HepG2 (cell line): ENCODE results near the gene NFIC. TPM values are rescaled to one million over a fixed set of nuclear protein-coding genes. Genes with fewer than 3 reads are reported as not detected.

Source experiments
- ADNP ChIP-seq: sonication (generic); formaldehyde crosslinking; IDR thresholded peaks from 2 replicates; pipeline ENCODE4 v1.4.0; 2020; ENCODE audit warnings: missing genetic modification reagents
- IKZF1 ChIP-seq: fragments of 450-650 bp; IDR thresholded peaks from 2 replicates; pipeline ENCODE4 v1.7.1; 2016
- LCORL ChIP-seq, 2 experiments: fragments of 450-650 bp in 1 of 2; sonication (generic) in 1 of 2; formaldehyde crosslinking in 1 of 2; IDR thresholded peaks; 2 replicates each; pipeline versions ENCODE4 v1.5.0 to v1.6.1; 2017 to 2020; ENCODE audit warnings: antibody characterized with exemption in 1 of 2, missing genetic modification reagents in 1 of 2
- MZF1 ChIP-seq: sonication (generic); formaldehyde crosslinking; IDR thresholded peaks from 2 replicates; pipeline ENCODE4 v1.8.1; 2023; ENCODE audit warnings: mild to moderate bottlenecking, missing genetic modification reagents, borderline replicate concordance
- PAWR ChIP-seq: sonication (generic); formaldehyde crosslinking; IDR thresholded peaks from 2 replicates; pipeline ENCODE4 v1.4.0; 2020; ENCODE audit warnings: missing genetic modification reagents, mild to moderate bottlenecking, borderline replicate concordance
- SP140L ChIP-seq: sonication (generic); formaldehyde crosslinking; IDR thresholded peaks from 2 replicates; pipeline ENCODE4 v1.4.0; 2020; ENCODE audit warnings: missing genetic modification reagents, borderline replicate concordance
- YEATS2 ChIP-seq: sonication (generic); formaldehyde crosslinking; IDR thresholded peaks from 2 replicates; pipeline ENCODE4 v1.4.0; 2020; ENCODE audit warnings: missing genetic modification reagents, borderline replicate concordance
- ZBTB3 ChIP-seq: sonication (generic); formaldehyde crosslinking; IDR thresholded peaks from 2 replicates; pipeline ENCODE4 v1.4.0; 2020; ENCODE audit warnings: low read depth, mild to moderate bottlenecking, moderate library complexity, missing genetic modification reagents, borderline replicate concordance
- ZNF232 ChIP-seq: sonication (generic); formaldehyde crosslinking; IDR thresholded peaks from 2 replicates; pipeline ENCODE4 v1.4.0; 2020; ENCODE audit warnings: missing genetic modification reagents, borderline replicate concordance
- ZNF318 ChIP-seq: sonication (generic); formaldehyde crosslinking; IDR thresholded peaks from 2 replicates; pipeline ENCODE4 v1.4.0; 2020; ENCODE audit warnings: mild to moderate bottlenecking, missing genetic modification reagents
- polyA plus RNA-seq, 8 experiments: library from polyadenylated mRNA; depleted of rRNA in 3 of 8; stranded (reverse) in 7 of 8; unstranded in 1 of 8; fragments of >200 nt; fragmentation: Illumina TruSeq in 4 of 8; extraction: Trizol in 4 of 8; gene quantifications; 2 replicates each; pipeline versions ENCODE4 v1.2.1 to v1.2.3, GENCODE V29; 2011 to 2016; ENCODE audit warnings: low read depth in 4 of 8, missing spikeins in 1 of 8, mixed read lengths in 1 of 8; ENCODE audit not compliant: insufficient read depth in 1 of 8
- total RNA-seq, 5 experiments: library from RNA; depleted of rRNA; stranded (reverse); fragments of >200 nt; fragmentation: Illumina TruSeq; extraction: Trizol; gene quantifications; 2 replicates each; pipeline ENCODE4 v1.2.3, GENCODE V29; 2016; ENCODE audit warnings: low read depth in 1 of 5
- TF ChIP-seq, protein P1 (sequence below): sonication (generic); formaldehyde crosslinking; conservative IDR thresholded peaks from 2 replicates; pipeline ENCODE4 v1.4.0; 2020; ENCODE audit warnings: missing genetic modification reagents
- TF ChIP-seq, protein P2 (sequence below): IDR thresholded peaks from 2 replicates; pipeline ENCODE4 v1.6.1; 2016; ENCODE audit warnings: low read depth, borderline replicate concordance
- TF ChIP-seq, protein P3 (sequence below): sonication (generic); formaldehyde crosslinking; IDR thresholded peaks from 2 replicates; pipeline ENCODE4 v1.5.1; 2020; ENCODE audit warnings: mild to moderate bottlenecking, missing genetic modification reagents, borderline replicate concordance

Gene NFIC
- total and polyA plus RNA-seq, 2 of the 13 experiments (the other 11 are each of a cell fraction or from before 2014, with no cell fraction given): 1.3 to 2.5 TPM

DNA sequence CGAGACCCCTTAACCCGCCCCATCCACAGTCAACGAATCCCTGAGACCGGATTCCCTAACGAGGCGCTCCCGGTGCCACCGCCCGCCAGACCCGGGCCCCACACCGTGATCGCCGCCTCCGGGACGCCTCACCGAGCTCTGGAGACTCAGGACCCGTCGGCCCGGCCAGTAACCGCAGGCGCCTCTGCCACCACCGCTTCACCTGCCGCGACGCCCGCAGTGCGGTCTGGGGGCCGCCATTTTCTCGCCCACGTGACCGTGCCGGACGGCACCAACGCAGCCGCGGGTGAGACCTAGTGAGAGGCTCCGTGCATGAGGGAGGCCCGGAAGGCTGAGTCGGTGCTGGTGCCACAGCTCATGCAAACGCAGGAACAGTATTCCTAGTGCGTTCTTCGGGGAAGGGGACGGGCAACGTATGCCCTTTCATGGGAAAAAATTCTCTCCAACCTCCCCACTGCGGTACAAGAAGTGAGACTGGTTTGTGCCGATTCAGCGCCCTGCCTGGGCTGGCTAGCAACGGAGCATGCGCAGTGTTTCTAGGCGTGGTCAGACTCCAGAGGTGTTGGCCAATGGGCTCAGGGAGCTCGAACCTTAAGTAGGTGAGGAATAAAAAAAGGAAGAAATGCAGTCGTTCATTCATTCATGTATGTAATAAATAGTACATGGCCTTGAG, 134.2 kb downstream of the NFIC start, which contains the start of gene DOHH (continued):
- TF ChIP-seq MZF1 (CRISPR knock-in tag) (no peak), LCORL (IDR thresholded peaks at IDR 0.05) (no peak), LCORL (CRISPR knock-in tag; IDR thresholded peaks at IDR 0.05) (peak; percentile 42; the same call in 1 of the 2 replicates), IKZF1 (no peak), YEATS2 (CRISPR knock-in tag) (peak; percentile 81), ADNP (CRISPR knock-in tag) (no peak), ZNF232 (CRISPR knock-in tag) (no peak; the same call in 1 of the 2 replicates), ZNF318 (no peak), ZBTB3 (CRISPR knock-in tag) (no peak), SP140L (CRISPR knock-in tag) (no peak), PAWR (CRISPR knock-in tag) (0 out of 2 replicates have a peak, but pooled peaks have one; percentile 45)
- TF ChIP-seq, protein P1, sequence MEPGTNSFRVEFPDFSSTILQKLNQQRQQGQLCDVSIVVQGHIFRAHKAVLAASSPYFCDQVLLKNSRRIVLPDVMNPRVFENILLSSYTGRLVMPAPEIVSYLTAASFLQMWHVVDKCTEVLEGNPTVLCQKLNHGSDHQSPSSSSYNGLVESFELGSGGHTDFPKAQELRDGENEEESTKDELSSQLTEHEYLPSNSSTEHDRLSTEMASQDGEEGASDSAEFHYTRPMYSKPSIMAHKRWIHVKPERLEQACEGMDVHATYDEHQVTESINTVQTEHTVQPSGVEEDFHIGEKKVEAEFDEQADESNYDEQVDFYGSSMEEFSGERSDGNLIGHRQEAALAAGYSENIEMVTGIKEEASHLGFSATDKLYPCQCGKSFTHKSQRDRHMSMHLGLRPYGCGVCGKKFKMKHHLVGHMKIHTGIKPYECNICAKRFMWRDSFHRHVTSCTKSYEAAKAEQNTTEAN (CRISPR knock-in tag): no peak
- TF ChIP-seq, protein P2, sequence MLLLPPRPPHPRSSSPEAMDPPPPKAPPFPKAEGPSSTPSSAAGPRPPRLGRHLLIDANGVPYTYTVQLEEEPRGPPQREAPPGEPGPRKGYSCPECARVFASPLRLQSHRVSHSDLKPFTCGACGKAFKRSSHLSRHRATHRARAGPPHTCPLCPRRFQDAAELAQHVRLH (CRISPR knock-in tag): peak; percentile 83
- TF ChIP-seq, protein P3, sequence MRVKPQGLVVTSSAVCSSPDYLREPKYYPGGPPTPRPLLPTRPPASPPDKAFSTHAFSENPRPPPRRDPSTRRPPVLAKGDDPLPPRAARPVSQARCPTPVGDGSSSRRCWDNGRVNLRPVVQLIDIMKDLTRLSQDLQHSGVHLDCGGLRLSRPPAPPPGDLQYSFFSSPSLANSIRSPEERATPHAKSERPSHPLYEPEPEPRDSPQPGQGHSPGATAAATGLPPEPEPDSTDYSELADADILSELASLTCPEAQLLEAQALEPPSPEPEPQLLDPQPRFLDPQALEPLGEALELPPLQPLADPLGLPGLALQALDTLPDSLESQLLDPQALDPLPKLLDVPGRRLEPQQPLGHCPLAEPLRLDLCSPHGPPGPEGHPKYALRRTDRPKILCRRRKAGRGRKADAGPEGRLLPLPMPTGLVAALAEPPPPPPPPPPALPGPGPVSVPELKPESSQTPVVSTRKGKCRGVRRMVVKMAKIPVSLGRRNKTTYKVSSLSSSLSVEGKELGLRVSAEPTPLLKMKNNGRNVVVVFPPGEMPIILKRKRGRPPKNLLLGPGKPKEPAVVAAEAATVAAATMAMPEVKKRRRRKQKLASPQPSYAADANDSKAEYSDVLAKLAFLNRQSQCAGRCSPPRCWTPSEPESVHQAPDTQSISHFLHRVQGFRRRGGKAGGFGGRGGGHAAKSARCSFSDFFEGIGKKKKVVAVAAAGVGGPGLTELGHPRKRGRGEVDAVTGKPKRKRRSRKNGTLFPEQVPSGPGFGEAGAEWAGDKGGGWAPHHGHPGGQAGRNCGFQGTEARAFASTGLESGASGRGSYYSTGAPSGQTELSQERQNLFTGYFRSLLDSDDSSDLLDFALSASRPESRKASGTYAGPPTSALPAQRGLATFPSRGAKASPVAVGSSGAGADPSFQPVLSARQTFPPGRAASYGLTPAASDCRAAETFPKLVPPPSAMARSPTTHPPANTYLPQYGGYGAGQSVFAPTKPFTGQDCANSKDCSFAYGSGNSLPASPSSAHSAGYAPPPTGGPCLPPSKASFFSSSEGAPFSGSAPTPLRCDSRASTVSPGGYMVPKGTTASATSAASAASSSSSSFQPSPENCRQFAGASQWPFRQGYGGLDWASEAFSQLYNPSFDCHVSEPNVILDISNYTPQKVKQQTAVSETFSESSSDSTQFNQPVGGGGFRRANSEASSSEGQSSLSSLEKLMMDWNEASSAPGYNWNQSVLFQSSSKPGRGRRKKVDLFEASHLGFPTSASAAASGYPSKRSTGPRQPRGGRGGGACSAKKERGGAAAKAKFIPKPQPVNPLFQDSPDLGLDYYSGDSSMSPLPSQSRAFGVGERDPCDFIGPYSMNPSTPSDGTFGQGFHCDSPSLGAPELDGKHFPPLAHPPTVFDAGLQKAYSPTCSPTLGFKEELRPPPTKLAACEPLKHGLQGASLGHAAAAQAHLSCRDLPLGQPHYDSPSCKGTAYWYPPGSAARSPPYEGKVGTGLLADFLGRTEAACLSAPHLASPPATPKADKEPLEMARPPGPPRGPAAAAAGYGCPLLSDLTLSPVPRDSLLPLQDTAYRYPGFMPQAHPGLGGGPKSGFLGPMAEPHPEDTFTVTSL (CRISPR knock-in tag): no peak
